ENCODE data around the gene PRRC2B.
"Not testable (repeated sequence)": the region's sequence is repeated elsewhere in the genome, so short reads cannot be mapped to it uniquely, and the experiment has no call there.

Gene PRRC2B

GRCh38 chr9:131528886-131529505, 135.1 kb downstream of the PRRC2B start:
- in situ Hi-C loops (cut with MboI; ENCODE audit: low sequenced_read_pairs) = no loop called here

GRCh38 chr9:131529597-131530545, 136.0 kb downstream of the PRRC2B start:
- in situ Hi-C loops (cut with MboI; ENCODE audit: low sequenced_read_pairs) = no loop called here

DNA sequence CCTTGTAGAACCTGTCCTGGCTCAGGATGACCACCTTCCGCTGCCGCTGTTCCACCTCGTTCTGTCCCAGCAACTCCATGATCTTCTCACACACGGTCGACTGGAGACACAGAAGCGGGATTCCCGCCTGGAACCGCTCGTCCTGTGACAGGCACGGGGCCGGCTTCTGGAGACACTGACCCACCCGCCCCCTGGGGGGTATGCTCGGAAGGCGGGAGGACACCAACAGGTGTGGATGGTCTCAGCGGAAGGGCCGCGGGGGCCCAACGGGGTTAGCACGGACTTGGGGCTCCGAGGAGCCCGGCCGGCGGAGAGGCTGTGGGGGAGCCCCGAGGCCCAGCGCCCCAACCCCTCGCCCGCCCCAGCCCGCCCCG, 136.6 kb downstream of the PRRC2B start:
- in situ Hi-C loops (cut with MboI; ENCODE audit: low sequenced_read_pairs) = no loop called here

DNA sequence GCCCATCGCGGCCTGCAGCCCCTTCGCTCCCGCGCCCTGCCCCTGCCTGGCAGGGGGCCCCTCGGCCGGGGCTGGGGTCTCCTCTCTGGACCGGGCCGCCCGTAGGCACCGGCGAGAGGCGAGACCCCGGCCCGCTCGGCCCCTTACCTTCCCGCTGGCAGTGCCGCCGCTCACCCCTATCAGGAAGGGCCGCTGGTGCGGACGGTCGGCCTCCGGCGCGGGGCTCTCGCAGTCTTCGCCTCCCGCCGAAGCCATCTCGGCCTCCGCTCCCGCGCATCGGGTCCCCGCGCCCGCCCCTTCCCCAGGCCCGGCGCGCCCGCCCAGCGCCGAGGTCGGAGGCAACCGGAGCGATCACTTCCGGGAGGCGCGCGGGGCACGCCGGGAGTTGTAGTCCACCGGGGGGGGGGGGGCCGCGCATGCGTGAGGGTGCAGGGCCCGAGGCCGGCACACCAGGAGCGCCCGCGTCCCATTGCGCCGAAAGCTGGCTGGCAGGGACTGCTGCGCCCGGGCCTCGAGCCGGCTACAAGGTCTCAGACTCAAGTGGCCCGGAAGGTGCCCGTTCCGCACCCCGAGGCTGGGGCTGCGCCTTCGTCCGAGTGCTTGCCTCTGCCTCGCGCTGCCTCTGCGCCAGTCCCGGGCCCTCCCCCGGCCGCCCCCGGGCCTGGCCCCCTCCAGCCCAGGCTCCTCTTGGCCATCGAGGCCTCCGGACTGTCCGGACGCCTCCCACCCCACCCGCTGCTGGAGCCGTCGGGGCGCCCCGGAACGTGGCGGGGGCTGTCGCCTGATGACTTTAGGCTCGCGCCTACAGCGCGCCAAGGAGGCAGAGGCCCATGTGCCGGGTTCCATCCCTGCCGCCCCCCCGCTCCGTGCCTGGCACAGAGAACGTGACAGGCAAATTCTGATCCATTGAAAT, 137.3 kb downstream of the PRRC2B start, which contains the start of gene UCK1:
UCK1 (minus strand) TSS at position 344 of the 913 bp plus-strand sequence; CDS start at position 255, 89 bp downstream.
- in situ Hi-C loops (cut with MboI; ENCODE audit: low sequenced_read_pairs) = no loop called here

- in situ Hi-C loops (cut with MboI; ENCODE audit: low sequenced_read_pairs) = no loop called here
These were observed 140.9 kb downstream of the PRRC2B start for GRCh38 chr9:131534721-131535237.

DNA sequence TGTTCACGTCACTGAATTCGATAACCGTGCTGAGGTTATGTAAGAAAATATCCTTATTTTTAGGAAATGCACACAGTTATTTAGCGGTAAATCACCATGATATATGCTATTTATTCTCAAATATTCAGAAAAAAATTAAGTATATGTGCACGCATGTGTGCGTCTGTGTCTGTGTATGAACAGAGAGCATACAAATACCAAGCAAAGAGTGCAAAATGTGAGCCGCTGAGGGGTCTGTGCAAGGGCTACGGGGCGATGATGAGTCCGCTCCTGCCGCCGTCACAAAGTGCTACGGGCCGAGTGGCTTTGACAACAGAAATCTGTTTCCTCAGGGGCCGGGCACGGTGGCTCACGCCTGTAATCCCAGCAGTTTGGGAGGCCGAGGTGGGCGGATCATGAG, 144.1 kb downstream of the PRRC2B start:
- in situ Hi-C loops (cut with MboI; ENCODE audit: low sequenced_read_pairs) = no loop called here

GRCh38 chr9:131539223-131539923, 145.5 kb downstream of the PRRC2B start:
- in situ Hi-C loops (cut with MboI; ENCODE audit: low sequenced_read_pairs) = no loop called here

DNA sequence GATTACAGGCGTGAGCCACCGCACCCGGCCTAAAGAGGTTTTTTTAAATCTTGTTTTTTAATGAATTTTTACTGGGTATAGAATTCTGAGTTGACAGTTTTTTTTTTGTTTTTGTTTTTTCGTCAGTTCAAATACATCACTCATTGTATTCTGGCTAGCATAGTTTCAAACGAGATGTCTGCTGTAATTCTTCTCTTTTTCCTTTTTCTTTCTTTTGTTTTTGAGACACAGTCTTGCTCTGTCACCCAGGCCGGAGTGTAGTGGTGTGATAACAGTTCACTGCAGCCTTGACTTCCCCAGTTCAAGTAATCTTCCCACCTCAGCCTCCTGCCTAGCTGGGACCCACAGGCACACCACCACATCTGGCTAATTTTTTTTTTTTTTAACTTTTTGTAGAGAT, 149.3 kb downstream of the PRRC2B start:
- in situ Hi-C loops (cut with MboI; ENCODE audit: low sequenced_read_pairs) = no loop called here

DNA sequence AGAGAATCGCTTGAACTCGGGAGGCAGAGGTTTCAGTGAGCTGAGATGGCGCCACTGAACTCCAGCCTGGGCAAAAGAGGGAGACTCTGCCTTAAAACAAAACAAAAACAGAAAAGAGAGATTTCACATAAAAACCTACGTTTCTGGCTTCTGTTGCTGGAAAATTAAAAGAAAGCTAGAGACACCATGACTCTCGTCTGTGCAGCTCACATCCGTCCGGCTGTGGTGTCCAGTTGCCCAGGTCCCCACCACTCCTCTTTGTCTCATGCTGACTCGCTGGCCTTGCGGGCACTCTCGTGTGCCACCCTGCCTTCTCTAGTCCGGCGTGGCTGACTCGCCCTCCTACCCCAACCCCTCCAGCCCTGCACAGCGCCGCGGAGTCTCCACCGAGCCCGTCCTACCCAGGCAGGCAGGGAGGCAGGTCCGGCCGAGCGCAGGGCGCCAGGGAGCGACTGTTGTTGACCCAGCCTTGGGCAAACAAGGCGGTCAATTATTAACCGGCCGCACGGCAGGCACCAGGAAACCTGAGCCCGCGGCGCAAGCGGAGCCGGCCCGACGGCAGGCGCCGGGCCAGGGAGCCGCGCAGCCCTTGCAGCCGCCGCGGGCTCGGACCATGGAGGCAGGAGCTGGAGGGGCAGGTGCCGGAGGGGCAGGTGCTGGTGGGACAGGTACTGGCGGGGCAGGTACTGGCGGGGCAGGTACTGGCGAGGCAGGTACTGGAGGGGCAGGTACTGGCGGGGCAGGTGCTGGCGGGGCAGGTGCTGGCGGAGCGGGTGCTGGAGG, 151.3 kb downstream of the PRRC2B start, which contains the start of gene PRRT1B:
PRRT1B (plus strand) TSS at position 521 of the 783 bp plus-strand sequence; CDS start at position 614, 93 bp downstream.
- in situ Hi-C loops (cut with MboI; ENCODE audit: low sequenced_read_pairs) = no loop called here

DNA sequence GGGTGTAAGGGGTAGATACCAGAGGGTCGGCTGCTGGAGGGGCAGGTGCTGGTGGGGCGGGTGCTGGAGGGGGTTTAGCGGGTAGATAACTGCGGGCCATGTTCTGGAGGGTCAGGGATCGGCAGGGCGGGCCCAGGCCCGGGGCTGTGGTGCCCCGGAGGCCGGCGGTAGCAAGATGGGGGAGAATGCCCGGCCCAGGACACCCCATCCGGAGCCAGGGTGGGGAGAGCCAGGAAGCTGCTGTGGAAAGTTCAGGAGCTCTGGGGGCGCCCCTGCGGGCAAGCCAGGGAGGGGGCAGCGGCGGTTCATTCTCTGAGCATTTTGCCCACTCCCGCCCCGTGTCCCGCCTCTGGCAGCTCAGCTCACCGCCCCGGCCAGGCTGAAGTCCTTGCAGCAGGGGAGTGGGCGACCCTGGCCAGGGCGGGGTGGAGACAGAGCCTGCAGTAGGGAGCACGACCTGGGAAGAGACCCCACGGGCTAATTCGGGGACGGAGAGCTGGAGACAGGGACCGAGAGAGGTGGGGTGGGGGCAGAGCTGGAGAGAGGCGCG, 152.0 kb downstream of the PRRC2B start:
- in situ Hi-C loops (cut with MboI; ENCODE audit: low sequenced_read_pairs) = no loop called here

DNA sequence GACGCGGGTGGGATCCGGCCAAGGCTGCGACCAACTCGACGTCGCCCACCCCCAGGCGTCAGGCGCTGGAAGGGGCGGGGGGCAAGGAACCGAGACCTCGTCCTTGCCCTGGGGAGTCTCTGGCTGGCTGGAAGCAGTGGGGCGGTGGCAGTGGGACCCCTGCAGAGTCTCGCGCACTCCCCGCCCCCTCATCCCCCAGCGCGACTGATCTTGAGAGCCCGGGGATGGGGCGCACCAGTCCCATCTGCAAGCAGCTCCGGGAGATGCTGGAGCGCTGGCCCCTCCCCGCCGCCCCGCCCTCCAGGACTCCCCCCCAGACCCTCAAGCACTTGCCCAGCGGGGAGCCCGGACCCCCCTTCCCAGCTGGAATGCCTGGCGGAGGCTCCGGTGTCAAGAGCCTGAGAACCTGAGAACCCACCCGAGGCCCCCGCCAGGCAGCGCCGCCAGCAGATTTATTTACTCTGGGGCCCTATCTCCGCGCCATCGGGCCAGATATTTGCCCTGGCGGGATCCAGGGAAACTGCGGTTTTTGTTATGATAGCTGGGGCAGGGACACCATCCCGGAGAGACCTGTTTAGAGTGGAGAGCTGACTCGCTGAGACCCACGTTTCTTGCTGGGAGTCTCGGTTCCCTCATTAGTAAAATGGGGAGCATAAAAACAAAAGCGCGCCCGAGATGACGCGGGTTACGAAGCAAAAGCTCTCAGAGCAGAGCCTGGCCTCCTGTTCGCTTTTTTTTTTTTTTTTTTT, 152.6 kb downstream of the PRRC2B start:
- in situ Hi-C loops (cut with MboI; ENCODE audit: low sequenced_read_pairs) = no loop called here

DNA sequence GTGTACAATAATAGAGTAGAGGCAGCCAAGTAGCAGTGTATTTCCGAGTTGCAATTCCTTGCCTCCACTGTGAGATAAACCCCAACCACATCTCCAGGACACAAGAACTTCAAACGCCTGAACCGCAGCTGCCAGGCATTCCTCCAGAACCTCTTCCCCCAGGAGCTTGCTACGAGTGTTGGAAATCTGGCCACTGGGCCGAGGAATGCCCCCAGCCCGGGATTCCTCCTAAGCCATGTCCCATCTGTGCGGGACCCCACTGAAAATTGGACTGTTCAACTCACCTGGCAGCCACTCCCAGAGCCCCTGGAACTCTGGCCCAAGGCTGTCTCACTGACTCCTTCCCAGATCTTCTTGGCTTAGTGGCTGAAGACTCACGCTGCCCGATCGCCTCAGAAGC, 155.3 kb downstream of the PRRC2B start:
- in situ Hi-C loops (cut with MboI; ENCODE audit: low sequenced_read_pairs) = not testable (repeated sequence)
